HUES6 (cell line): ENCODE results near the gene GDAP1L1.
"Not testable (repeated sequence)": the region's sequence is repeated elsewhere in the genome, so short reads cannot be mapped to it uniquely, and the experiment has no call there.

Experiments
- H3K27ac ChIP-seq: 2 replicates; pipeline ENCODE4 v1.7.0; 2013; ENCODE audit warnings: low read depth, mild to moderate bottlenecking, low read length, inconsistent platforms
- H3K27me3 ChIP-seq: 2 replicates; pipeline ENCODE4 v1.6.1; 2013; ENCODE audit warnings: low read length; ENCODE audit not compliant: control insufficient read depth, insufficient read depth
- H3K36me3 ChIP-seq: 2 replicates; pipeline ENCODE4 v1.6.1; 2013; ENCODE audit warnings: low read length; ENCODE audit not compliant: control insufficient read depth, insufficient read depth
- H3K4me1 ChIP-seq: 2 replicates; pipeline ENCODE4 v1.6.1; 2013; ENCODE audit warnings: low read length; ENCODE audit not compliant: control insufficient read depth, insufficient read depth
- H3K4me3 ChIP-seq: 2 replicates; pipeline ENCODE4 v1.5.1; 2013; ENCODE audit warnings: low read depth, low read length
- H3K9ac ChIP-seq: one replicate; pipeline ENCODE4 v1.6.1; 2013; ENCODE audit warnings: mild to moderate bottlenecking, low read length
- H3K9me3 ChIP-seq: 2 replicates; pipeline ENCODE4 v1.6.1; 2013; ENCODE audit warnings: low read depth, low read length; ENCODE audit not compliant: control insufficient read depth, insufficient read depth

The GDAP1L1 gene

GRCh38 chr20:44221368-44221954 lies 25.6 kb upstream of the GDAP1L1 start:
- Histone ChIP-seq H3K36me3 (no peaks in the 10 kb centered on the region), H3K27me3 (no peaks in the 10 kb centered on the region), H3K4me1 (peaks cover 6% of the 10 kb centered on the region; the same call in 1 of the 2 replicates), H3K4me3 (no peak overlapping the region), H3K9me3 (no peaks in the 10 kb centered on the region), H3K27ac (no peak overlapping the region), H3K9ac (no peak overlapping the region)

- no peak overlapping the region for H3K4me3 ChIP-seq
- H3K36me3 ChIP-seq = no peaks in the 10 kb centered on the region
- no peaks in the 10 kb centered on the region for H3K27me3 ChIP-seq
- peaks cover 6% of the 10 kb centered on the region; the same call in 1 of the 2 replicates for H3K4me1 ChIP-seq
- no peak overlapping the region for H3K27ac ChIP-seq
- H3K9me3 ChIP-seq = no peaks in the 10 kb centered on the region
- no peak overlapping the region for H3K9ac ChIP-seq
These were observed 25.1 kb upstream of the GDAP1L1 start for GRCh38 chr20:44222027-44222426.

GRCh38 chr20:44222633-44223368 lies 24.3 kb upstream of the GDAP1L1 start:
- no peak overlapping the region for H3K9ac ChIP-seq
- H3K4me1 ChIP-seq = peaks cover 6% of the 10 kb centered on the region; the same call in 1 of the 2 replicates
- no peaks in the 10 kb centered on the region for H3K9me3 ChIP-seq
- no peak overlapping the region for H3K4me3 ChIP-seq
- no peaks in the 10 kb centered on the region for H3K36me3 ChIP-seq
- H3K27me3 ChIP-seq = no peaks in the 10 kb centered on the region
- H3K27ac ChIP-seq = no peak overlapping the region

- Histone ChIP-seq H3K9ac (no peak overlapping the region), H3K27me3 (no peaks in the 10 kb centered on the region), H3K27ac (no peak overlapping the region), H3K9me3 (no peaks in the 10 kb centered on the region), H3K4me1 (peaks cover 9% of the 10 kb centered on the region; the same call in 1 of the 2 replicates), H3K36me3 (no peaks in the 10 kb centered on the region), H3K4me3 (no peak overlapping the region)
These were observed 23.4 kb upstream of the GDAP1L1 start for GRCh38 chr20:44223721-44224120.

GRCh38 chr20:44224637-44225036 lies 22.5 kb upstream of the GDAP1L1 start:
- no peaks in the 10 kb centered on the region for H3K9me3 ChIP-seq
- H3K27me3 ChIP-seq = no peaks in the 10 kb centered on the region
- H3K4me3 ChIP-seq = no peak overlapping the region
- H3K27ac ChIP-seq = no peak overlapping the region
- H3K9ac ChIP-seq = no peak overlapping the region
- H3K4me1 ChIP-seq = peaks cover 6% of the 10 kb centered on the region; the same call in 1 of the 2 replicates
- H3K36me3 ChIP-seq = no peaks in the 10 kb centered on the region

GRCh38 chr20:44228465-44229258 lies 18.4 kb upstream of the GDAP1L1 start:
- Histone ChIP-seq H3K27ac (no peak overlapping the region), H3K9ac (no peak overlapping the region), H3K36me3 (no peaks in the 10 kb centered on the region), H3K4me1 (peaks cover 16% of the 10 kb centered on the region; the same call in 1 of the 2 replicates), H3K27me3 (no peaks in the 10 kb centered on the region), H3K9me3 (no peaks in the 10 kb centered on the region), H3K4me3 (no peak overlapping the region)

- Histone ChIP-seq H3K27ac (peak overlapping the region; percentile 20; the same call in 1 of the 2 replicates), H3K4me1 (peaks cover 16% of the 10 kb centered on the region; the same call in 1 of the 2 replicates), H3K9me3 (no peaks in the 10 kb centered on the region), H3K36me3 (no peaks in the 10 kb centered on the region), H3K9ac (peak overlapping the region; percentile 40), H3K4me3 (no peak overlapping the region), H3K27me3 (no peaks in the 10 kb centered on the region)
These were observed 15.9 kb upstream of the GDAP1L1 start for GRCh38 chr20:44231193-44231592.

- peak overlapping the region; percentile 20; the same call in 1 of the 2 replicates for H3K27ac ChIP-seq
- H3K9me3 ChIP-seq = no peaks in the 10 kb centered on the region
- H3K27me3 ChIP-seq = no peaks in the 10 kb centered on the region
- H3K4me3 ChIP-seq = no peak overlapping the region
- peak overlapping the region; percentile 64 for H3K9ac ChIP-seq
- peaks cover 16% of the 10 kb centered on the region; the same call in 1 of the 2 replicates for H3K4me1 ChIP-seq
- no peaks in the 10 kb centered on the region for H3K36me3 ChIP-seq
These were observed 15.2 kb upstream of the GDAP1L1 start for GRCh38 chr20:44231713-44232468.

- not testable (repeated sequence) for H3K9ac ChIP-seq, H3K27me3 ChIP-seq, H3K27ac ChIP-seq, H3K4me3 ChIP-seq, H3K9me3 ChIP-seq, H3K36me3 ChIP-seq
- peaks cover 16% of the 10 kb centered on the region; the same call in 1 of the 2 replicates for H3K4me1 ChIP-seq
These were observed 14.6 kb upstream of the GDAP1L1 start for GRCh38 chr20:44232469-44232856.

- peaks cover 13% of the 10 kb centered on the region; the same call in 1 of the 2 replicates for H3K4me1 ChIP-seq
- no peaks in the 10 kb centered on the region for H3K27me3 ChIP-seq
- H3K27ac ChIP-seq = no peak overlapping the region
- no peaks in the 10 kb centered on the region for H3K36me3 ChIP-seq
- no peak overlapping the region for H3K9ac ChIP-seq
- H3K4me3 ChIP-seq = no peak overlapping the region
- H3K9me3 ChIP-seq = peaks cover under 1% of the 10 kb centered on the region; the same call in 1 of the 2 replicates
These were observed 13.6 kb upstream of the GDAP1L1 start for GRCh38 chr20:44233436-44234016.
